MCF 10A (cell line): ENCODE results near the gene DACT3. TPM values are rescaled to one million over a fixed set of nuclear protein-coding genes. Genes with fewer than 3 reads are reported as not detected.

Source experiments
- BruUV-seq: library from RNA; stranded (reverse); fragments of 400-500 nt; replicated peaks from 2 replicates; lab custom pipeline; 2021; lab: Mats Ljungman, UMichigan
- CTCF ChIA-PET: fragments of 300-600 bp; sonication (Branson Sonifier 250); formaldehyde crosslinking; extraction: SDS; loops from one replicate; lab custom pipeline; 2021; ENCODE audit warnings: antibody characterized with exemption, inconsistent platforms; lab: Yijun Ruan, JAX
- POLR2A ChIA-PET: fragments of 300-600, 350-650 bp; sonication (Branson Sonifier 250); formaldehyde crosslinking; extraction: SDS; loops from one replicate; lab custom pipeline; 2020; ENCODE audit warnings: antibody characterized with exemption, inconsistent platforms; lab: Yijun Ruan, JAX
- DNase-seq: peaks from one replicate; pipeline ENCODE4 v3.0.0-alpha.2; 2018; ENCODE audit not compliant: unreplicated experiment
- H3K27ac Mint-ChIP-seq: one replicate; pipeline ENCODE4 v1.8.0; 2022; ENCODE audit warnings: mild to moderate bottlenecking, low read depth, mixed read lengths; ENCODE audit not compliant: unreplicated experiment
- H3K27me3 Mint-ChIP-seq: one replicate; pipeline ENCODE4 v1.8.0; 2022; ENCODE audit warnings: mixed read lengths; ENCODE audit not compliant: insufficient read depth, unreplicated experiment
- H3K36me3 Mint-ChIP-seq: one replicate; pipeline ENCODE4 v1.8.0; 2022; ENCODE audit warnings: mild to moderate bottlenecking, moderate library complexity, mixed read lengths; ENCODE audit not compliant: insufficient read depth, unreplicated experiment
- H3K4me1 Mint-ChIP-seq: one replicate; pipeline ENCODE4 v1.8.0; 2022; ENCODE audit warnings: mixed read lengths; ENCODE audit not compliant: insufficient read depth, unreplicated experiment
- H3K4me3 Mint-ChIP-seq: one replicate; pipeline ENCODE4 v1.8.0; 2022; ENCODE audit warnings: mild to moderate bottlenecking, moderate library complexity, mixed read lengths; ENCODE audit not compliant: unreplicated experiment
- H3K9me3 Mint-ChIP-seq: one replicate; pipeline ENCODE4 v1.8.0; 2022; ENCODE audit warnings: mixed read lengths; ENCODE audit not compliant: unreplicated experiment
- intact Hi-C: fragments of 100-400 bp; cut with micrococcal nuclease; formaldehyde crosslinking; loops from 2 replicates; pipeline ENCODE4 v1.14.1; 2022
- total RNA-seq: library from RNA; stranded (reverse); gene quantifications from 2 replicates; pipeline ENCODE4 v1.2.3, GENCODE V29; 2022
- TF ChIP-seq, protein P1 (sequence below): fragments of 200-600 bp; IDR thresholded peaks from one replicate; pipeline ENCODE4 v1.8.0; 2022; ENCODE audit warnings: antibody characterized with exemption, mild to moderate bottlenecking; ENCODE audit not compliant: unreplicated experiment

The DACT3 gene
- total RNA-seq, 1 experiment from 2014 or later = 0.09 TPM

DNA sequence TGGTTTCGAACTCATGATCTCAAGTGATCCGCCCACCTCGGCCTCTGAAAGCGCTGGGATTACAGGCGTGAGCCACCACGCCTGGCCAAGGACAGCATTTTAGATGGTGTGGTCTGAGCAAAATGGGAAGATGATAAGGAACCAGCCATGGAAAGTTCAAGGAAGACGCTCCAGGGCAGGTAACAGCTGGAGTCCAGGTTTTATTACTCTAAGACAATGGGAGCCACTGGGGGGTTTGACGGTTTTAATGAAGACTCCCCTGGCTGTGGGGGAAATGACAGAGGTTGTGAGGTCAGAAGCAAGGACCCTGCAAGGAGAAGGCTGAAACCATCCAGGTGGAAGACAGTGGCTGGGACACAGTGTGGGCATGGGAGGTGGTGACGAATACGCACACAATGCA lies 35.1 kb upstream of the DACT3 start:
- no peak overlapping the region for H3K27ac Mint-ChIP-seq
- H3K36me3 Mint-ChIP-seq = peaks cover 97% of the 10 kb centered on the region
- no peaks in the 10 kb centered on the region for H3K9me3 Mint-ChIP-seq
- H3K4me1 Mint-ChIP-seq = no peaks in the 10 kb centered on the region
- intact Hi-C loops = no loop called here
- BruUV-seq = no TSS peak
- no peaks in the 10 kb centered on the region for H3K27me3 Mint-ChIP-seq
- CTCF ChIA-PET = interaction anchor here (0.5 to 3.9 kb wide), 2 partner anchors 9 to 136 kb away, joined by 5 to 27 read pairs; no protein-coding TSS in a partner anchor
- no peak for DNase-seq
- TF ChIP-seq, protein P1, sequence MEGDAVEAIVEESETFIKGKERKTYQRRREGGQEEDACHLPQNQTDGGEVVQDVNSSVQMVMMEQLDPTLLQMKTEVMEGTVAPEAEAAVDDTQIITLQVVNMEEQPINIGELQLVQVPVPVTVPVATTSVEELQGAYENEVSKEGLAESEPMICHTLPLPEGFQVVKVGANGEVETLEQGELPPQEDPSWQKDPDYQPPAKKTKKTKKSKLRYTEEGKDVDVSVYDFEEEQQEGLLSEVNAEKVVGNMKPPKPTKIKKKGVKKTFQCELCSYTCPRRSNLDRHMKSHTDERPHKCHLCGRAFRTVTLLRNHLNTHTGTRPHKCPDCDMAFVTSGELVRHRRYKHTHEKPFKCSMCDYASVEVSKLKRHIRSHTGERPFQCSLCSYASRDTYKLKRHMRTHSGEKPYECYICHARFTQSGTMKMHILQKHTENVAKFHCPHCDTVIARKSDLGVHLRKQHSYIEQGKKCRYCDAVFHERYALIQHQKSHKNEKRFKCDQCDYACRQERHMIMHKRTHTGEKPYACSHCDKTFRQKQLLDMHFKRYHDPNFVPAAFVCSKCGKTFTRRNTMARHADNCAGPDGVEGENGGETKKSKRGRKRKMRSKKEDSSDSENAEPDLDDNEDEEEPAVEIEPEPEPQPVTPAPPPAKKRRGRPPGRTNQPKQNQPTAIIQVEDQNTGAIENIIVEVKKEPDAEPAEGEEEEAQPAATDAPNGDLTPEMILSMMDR = no peak
- no peak overlapping the region for H3K4me3 Mint-ChIP-seq
- POLR2A ChIA-PET = no interaction called here

DNA sequence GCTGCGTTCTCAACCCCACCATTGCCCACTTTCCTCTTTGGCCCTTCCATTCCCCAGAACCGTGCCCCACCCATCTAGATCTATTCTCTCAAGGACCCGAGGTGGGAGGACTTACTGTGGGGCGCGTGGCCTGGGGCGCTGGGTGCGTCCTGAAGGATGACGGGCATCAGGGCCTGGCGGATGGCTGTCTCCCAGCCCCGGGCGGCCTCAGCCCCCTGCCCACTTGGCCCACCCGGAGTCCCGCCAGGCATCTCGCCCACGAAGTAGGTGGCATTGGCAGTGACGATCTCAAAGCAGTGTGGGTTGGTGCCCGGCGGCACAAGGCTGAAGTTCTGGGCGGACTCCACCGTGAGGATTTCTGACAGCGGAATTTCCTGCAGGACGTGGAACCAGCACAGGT lies 32.8 kb upstream of the DACT3 start:
- peaks cover 97% of the 10 kb centered on the region for H3K36me3 Mint-ChIP-seq
- no peak overlapping the region for H3K4me3 Mint-ChIP-seq

DNA sequence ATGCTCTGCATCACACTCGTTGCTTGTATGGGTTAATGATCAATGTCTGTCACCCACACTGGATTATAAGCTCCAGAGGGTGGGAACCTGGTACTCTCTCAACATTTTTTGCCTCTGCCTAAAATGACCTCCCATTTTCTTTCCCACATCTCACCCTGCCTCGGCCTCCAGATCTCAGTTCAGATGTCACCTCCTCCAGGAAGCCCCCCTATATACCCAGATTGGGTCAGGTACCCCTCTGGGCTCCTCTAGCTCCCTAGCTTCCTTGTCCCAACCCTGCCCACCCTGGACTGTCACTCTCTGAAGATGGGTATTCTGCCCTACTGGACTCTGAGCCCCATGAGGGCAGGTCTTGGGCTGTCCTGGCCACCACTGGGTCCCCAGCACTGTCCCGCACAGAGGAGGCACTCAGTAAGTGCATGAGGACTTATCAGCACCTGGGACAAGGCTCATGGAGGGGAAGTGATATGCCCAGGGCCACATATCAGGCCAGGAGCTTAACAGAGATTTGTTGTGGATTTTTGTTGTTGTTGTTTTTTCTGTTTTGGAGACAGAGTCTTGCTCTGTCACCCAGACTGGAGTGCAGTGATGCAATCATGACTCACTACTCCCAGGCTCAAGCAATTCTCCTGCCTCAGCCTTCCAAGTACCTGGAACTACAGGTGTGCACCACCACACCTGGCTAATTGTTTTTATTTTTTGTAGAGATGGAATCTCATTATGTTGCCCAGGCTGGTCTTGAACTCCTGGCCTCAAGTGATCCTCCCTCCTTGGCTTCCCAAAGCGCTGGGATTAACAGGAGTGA lies 32.1 kb upstream of the DACT3 start:
- POLR2A ChIA-PET = no interaction called here
- Mint-ChIP-seq H3K27me3 (no peaks in the 10 kb centered on the region), H3K9me3 (no peaks in the 10 kb centered on the region), H3K4me1 (no peaks in the 10 kb centered on the region), H3K36me3 (peaks cover 97% of the 10 kb centered on the region), H3K4me3 (no peak overlapping the region), H3K27ac (peak overlapping the region; percentile 74)
- TF ChIP-seq, protein P1 = no peak
- CTCF ChIA-PET = interaction anchor here (0.6 to 3.9 kb wide), 5 partner anchors 12 to 1751 kb away, joined by 3 to 27 read pairs (median 4); no protein-coding TSS in a partner anchor
- intact Hi-C loops = no loop called here
- peak; percentile 25 for DNase-seq
- BruUV-seq = no TSS peak

More for the DNA sequence above, 32.8 kb upstream of the DACT3 start:
- Mint-ChIP-seq H3K27ac (no peak overlapping the region), H3K27me3 (no peaks in the 10 kb centered on the region), H3K9me3 (no peaks in the 10 kb centered on the region), H3K4me1 (no peaks in the 10 kb centered on the region)
- intact Hi-C loops = no loop called here
- POLR2A ChIA-PET = no interaction called here
- CTCF ChIA-PET = interaction anchor here (0.6 to 3.9 kb wide), 3 partner anchors 11 to 152 kb away, joined by 3 to 27 read pairs (median 3); no protein-coding TSS in a partner anchor
- TF ChIP-seq, protein P1 = no peak
- DNase-seq = no peak
- no TSS peak for BruUV-seq

DNA sequence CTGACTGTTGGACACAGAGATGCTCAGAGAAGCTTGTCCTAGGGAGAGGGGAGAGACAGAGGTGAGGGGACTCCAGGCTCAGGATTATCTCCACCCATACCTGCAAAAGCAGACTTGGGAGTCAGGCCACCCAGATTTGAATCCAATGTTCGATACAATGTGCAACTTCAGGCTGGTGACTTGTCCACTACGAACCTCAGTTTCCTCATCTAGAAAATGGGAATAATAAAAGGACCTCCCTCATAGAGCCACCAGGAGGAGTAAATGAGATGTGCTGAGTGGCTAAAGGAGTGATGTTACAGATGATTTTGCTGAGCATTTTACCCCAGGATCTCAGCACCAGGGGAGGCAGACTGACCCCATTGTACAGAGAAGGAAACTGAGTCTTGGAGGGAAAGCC lies 31.0 kb upstream of the DACT3 start:
- intact Hi-C loops = no loop called here
- no TSS peak for BruUV-seq
- H3K36me3 Mint-ChIP-seq = peaks cover 97% of the 10 kb centered on the region
- no peak for DNase-seq
- ChIA-PET CTCF (interaction anchor here (1.3 to 3.4 kb wide), 2 partner anchors 12 to 75 kb away, joined by 6 to 17 read pairs; no protein-coding TSS in a partner anchor), POLR2A (interaction anchor here (1.2 kb wide), 1 partner anchor 13 kb away, joined by 3 read pairs; no protein-coding TSS in a partner anchor)
- no peaks in the 10 kb centered on the region for H3K27me3 Mint-ChIP-seq
- TF ChIP-seq, protein P1 = no peak
- no peaks in the 10 kb centered on the region for H3K9me3 Mint-ChIP-seq
- no peak overlapping the region for H3K4me3 Mint-ChIP-seq
- H3K27ac Mint-ChIP-seq = peak overlapping the region; percentile 74
- H3K4me1 Mint-ChIP-seq = no peaks in the 10 kb centered on the region
